Keratinocyte (primary cell): ENCODE results near the gene NNAT.

Source experiments
- EZH2 ChIP-seq: IDR thresholded peaks from one replicate; pipeline ENCODE4 v1.6.1; 2012; ENCODE audit warnings: inconsistent platforms, mild to moderate bottlenecking, low read length, moderate library complexity
- TF ChIP-seq, protein P1 (sequence below), 3 experiments: IDR thresholded peaks in 1 of 3; conservative IDR thresholded peaks in 1 of 3; optimal IDR thresholded peaks in 1 of 3; 2 replicates in 2 of 3; 3 replicates in 1 of 3; pipeline versions ENCODE3 to v1.5.1; 2011; ENCODE audit warnings: low read length in 3 of 3, mild to moderate bottlenecking in 3 of 3, moderate library complexity in 2 of 3, control low read depth in 1 of 3, inconsistent platforms in 1 of 3; ENCODE audit not compliant: insufficient read depth in 2 of 3; ENCODE audit errors: extremely low read depth in 1 of 3

DNA sequence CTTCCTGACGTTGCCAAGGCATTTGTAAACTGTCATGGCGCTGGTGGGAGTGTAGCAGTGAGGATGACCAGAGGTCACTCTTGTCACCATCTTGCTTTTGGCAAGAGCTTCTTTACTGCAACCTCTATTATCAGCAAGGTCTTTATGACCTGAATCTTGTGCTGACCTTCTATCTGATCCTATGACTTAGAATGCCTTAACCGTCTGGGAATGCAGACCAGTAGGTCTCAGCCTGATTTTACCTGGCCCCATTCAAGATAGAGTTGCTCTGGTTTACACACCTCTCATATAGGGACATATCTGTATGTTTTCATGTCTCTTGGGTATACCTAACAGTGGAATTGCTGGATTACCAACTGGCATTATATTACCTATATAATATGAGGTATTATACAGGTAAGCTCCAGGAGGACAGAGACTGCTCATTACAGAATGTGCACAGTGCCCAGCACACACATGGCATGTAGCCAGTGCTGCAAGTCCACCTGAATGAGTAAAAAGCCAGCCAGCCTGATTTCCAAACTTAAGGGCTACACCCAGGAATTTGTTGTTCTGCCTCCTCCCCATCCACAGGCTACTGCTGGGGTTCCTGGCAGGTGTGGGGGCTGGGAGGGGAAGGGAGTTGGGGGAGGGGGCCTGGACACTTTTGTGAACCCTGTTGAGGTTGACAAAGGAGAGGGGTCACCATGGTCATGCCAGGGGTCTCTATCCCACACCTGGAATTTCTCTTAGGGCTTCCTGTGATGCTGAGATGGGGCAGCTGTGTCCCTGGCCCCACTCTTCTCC, 41.8 kb downstream of the NNAT start:
- TF ChIP-seq, protein P1, sequence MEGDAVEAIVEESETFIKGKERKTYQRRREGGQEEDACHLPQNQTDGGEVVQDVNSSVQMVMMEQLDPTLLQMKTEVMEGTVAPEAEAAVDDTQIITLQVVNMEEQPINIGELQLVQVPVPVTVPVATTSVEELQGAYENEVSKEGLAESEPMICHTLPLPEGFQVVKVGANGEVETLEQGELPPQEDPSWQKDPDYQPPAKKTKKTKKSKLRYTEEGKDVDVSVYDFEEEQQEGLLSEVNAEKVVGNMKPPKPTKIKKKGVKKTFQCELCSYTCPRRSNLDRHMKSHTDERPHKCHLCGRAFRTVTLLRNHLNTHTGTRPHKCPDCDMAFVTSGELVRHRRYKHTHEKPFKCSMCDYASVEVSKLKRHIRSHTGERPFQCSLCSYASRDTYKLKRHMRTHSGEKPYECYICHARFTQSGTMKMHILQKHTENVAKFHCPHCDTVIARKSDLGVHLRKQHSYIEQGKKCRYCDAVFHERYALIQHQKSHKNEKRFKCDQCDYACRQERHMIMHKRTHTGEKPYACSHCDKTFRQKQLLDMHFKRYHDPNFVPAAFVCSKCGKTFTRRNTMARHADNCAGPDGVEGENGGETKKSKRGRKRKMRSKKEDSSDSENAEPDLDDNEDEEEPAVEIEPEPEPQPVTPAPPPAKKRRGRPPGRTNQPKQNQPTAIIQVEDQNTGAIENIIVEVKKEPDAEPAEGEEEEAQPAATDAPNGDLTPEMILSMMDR (optimal IDR thresholded peaks at IDR 0.05 in 1 of 3, IDR thresholded peaks at IDR 0.05 in 1 of 3, conservative IDR thresholded peaks at IDR 0.05 in 1 of 3; ENCODE audit: extremely low read depth in 1 of 3, insufficient read depth in 2 of 3, low read length in 3 of 3) = no peak
- TF ChIP-seq EZH2 = no peak
